BJ (cell line): ENCODE measurements around the gene MEGF8. TPM values are rescaled to one million over a fixed set of nuclear protein-coding genes. Genes with fewer than 3 reads are reported as not detected.

Source experiments
- CTCF ChIA-PET: fragments of 350-600 bp; formaldehyde crosslinking; extraction: SDS; loops from one replicate; lab custom pipeline; 2021; ENCODE audit warnings: antibody characterized with exemption, inconsistent platforms; lab: Yijun Ruan, JAX
- POLR2A ChIA-PET: fragments of 300-600 bp; sonication (Branson Sonifier 250); formaldehyde crosslinking; extraction: SDS; loops from one replicate; lab custom pipeline; 2021; ENCODE audit warnings: antibody characterized with exemption; lab: Charles Lee
- DNase-seq: peaks from one replicate; pipeline ENCODE4 v3.0.0-alpha.2; 2011; ENCODE audit warnings: low read depth
- H3K27me3 ChIP-seq: 2 replicates; pipeline ENCODE4 v1.6.0; 2011; ENCODE audit warnings: low read length; ENCODE audit not compliant: control insufficient read depth, insufficient read depth
- H3K36me3 ChIP-seq: 2 replicates; pipeline ENCODE4 v1.5.1; 2011; ENCODE audit warnings: low read length; ENCODE audit not compliant: control insufficient read depth, insufficient read depth
- H3K4me3 ChIP-seq: 2 replicates; pipeline ENCODE4 v1.5.1; 2011; ENCODE audit warnings: low read depth, mild to moderate bottlenecking, control low read depth, low read length
- CTCF ChIP-seq: IDR thresholded peaks from 2 replicates; pipeline ENCODE4 v1.5.1; 2011; ENCODE audit warnings: low read depth, mild to moderate bottlenecking, control low read depth, inconsistent platforms, low read length, moderate library complexity; ENCODE audit not compliant: insufficient read depth
- polyA plus RNA-seq: library from polyadenylated mRNA; depleted of rRNA; stranded (reverse); fragments of >200 nt; gene quantifications from 2 replicates; pipeline ENCODE4 v1.2.3, GENCODE V29; 2011

MEGF8 gene
- polyA plus RNA-seq, 1 experiment: 9.6 TPM

- ChIA-PET CTCF (interaction anchor here (0.6 to 1.6 kb wide), 4 partner anchors 11 to 174 kb away, joined by 3 to 7 read pairs (median 4); partner anchors contain the start of gene POU2F2), POLR2A (no interaction called here)
- DNase-seq: no peak
- TF ChIP-seq CTCF: no peak
- Histone ChIP-seq H3K36me3 (no peaks in the 10 kb centered on the region), H3K4me3 (no peak overlapping the region), H3K27me3 (no peaks in the 10 kb centered on the region)
These were observed 18.8 kb upstream of the MEGF8 start for GRCh38 chr19:42306646-42307045.

GRCh38 chr19:42309686-42310085 is 15.7 kb upstream of the MEGF8 start:
- no peaks in the 10 kb centered on the region for H3K36me3 ChIP-seq
- no peak for DNase-seq
- no peak overlapping the region for H3K4me3 ChIP-seq
- POLR2A ChIA-PET: no interaction called here
- peaks cover 5% of the 10 kb centered on the region for H3K27me3 ChIP-seq
- CTCF ChIA-PET: interaction anchor here (0.9 to 1.4 kb wide), 3 partner anchors 13 to 63 kb away, joined by 4 to 7 read pairs (median 4); no protein-coding TSS in a partner anchor
- no peak for TF ChIP-seq CTCF

GRCh38 chr19:42311657-42312056 is 13.8 kb upstream of the MEGF8 start:
- CTCF ChIA-PET: interaction anchor here (0.7 kb wide), 1 partner anchor 87 kb away, joined by 3 read pairs; no protein-coding TSS in a partner anchor
- TF ChIP-seq CTCF: no peak
- H3K27me3 ChIP-seq: peaks cover 7% of the 10 kb centered on the region
- no peak for DNase-seq
- H3K4me3 ChIP-seq: no peak overlapping the region
- POLR2A ChIA-PET: no interaction called here
- no peaks in the 10 kb centered on the region for H3K36me3 ChIP-seq

GRCh38 chr19:42312370-42312769 is 13.1 kb upstream of the MEGF8 start:
- POLR2A ChIA-PET: no interaction called here
- TF ChIP-seq CTCF: no peak
- Histone ChIP-seq H3K27me3 (peaks cover 7% of the 10 kb centered on the region), H3K4me3 (no peak overlapping the region), H3K36me3 (no peaks in the 10 kb centered on the region)
- no peak for DNase-seq
- CTCF ChIA-PET: no interaction called here

- peaks cover 7% of the 10 kb centered on the region for H3K27me3 ChIP-seq
- CTCF ChIA-PET: interaction anchor here (0.5 to 1.5 kb wide), 6 partner anchors 8 to 211 kb away, joined by 3 to 5 read pairs (median 3); no protein-coding TSS in a partner anchor
- no peaks in the 10 kb centered on the region for H3K36me3 ChIP-seq
- POLR2A ChIA-PET: no interaction called here
- H3K4me3 ChIP-seq: peak within 1 kb of the TSS; percentile 34
- no peak for DNase-seq
- no peak; the same call in 1 of the 2 replicates for TF ChIP-seq CTCF
These were observed 12.2 kb upstream of the MEGF8 start, which contains the start of gene TMEM145 for GRCh38 chr19:42313096-42313839. Gene TMEM145, plus strand, starts transcription at chr19:42313309. Its CDS starts 68 bp downstream, at chr19:42313377.
